GM12878 (cell line): Measurements from ENCODE around the gene FIGNL2.

Source experiments
- CEBPB ChIP-seq, 2 experiments: fragments of 150-350 bp in 1 of 2; IDR thresholded peaks; 2 replicates each; pipeline ENCODE4 v1.6.1; 2012 to 2014; ENCODE audit warnings: low read depth in 2 of 2, low read length in 2 of 2, borderline replicate concordance in 1 of 2, inconsistent platforms in 1 of 2
- STAT1 ChIP-seq: fragments of 450-650 bp; conservative IDR thresholded peaks from 2 replicates; pipeline ENCODE4 v1.6.1; 2014; ENCODE audit warnings: antibody characterized with exemption, mild to moderate bottlenecking

DNA sequence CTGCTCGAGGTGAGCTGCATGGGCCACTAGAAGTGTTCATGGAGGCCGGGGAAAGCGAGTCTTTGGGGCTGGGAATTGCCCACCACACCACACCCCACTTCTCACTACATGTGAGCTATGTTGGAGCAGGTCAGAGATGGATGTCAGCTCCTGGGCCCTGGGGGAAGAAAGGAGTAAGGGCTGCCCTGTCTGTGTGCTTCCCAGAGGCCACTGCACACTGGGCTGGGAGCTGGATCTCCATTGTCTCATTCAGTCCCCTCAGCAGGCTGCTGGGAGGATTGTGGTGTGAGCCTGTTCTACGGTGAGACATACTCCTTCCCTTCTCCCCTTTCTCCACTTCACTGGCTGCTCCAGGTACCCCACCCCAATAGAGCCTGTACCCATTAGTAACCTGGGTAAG lies 10.5 kb downstream of the FIGNL2 start:
- TF ChIP-seq CEBPB (IDR thresholded peaks at IDR 0.05; ENCODE audit: borderline replicate concordance in 1 of 2, low read depth in 2 of 2, low read length in 2 of 2) (no peak), STAT1 (no peak)
